ENCODE measurements around the gene MYO1H.
"Not testable (repeated sequence)": the region's sequence is repeated elsewhere in the genome, so short reads cannot be mapped to it uniquely, and the experiment has no call there.

The MYO1H gene

DNA sequence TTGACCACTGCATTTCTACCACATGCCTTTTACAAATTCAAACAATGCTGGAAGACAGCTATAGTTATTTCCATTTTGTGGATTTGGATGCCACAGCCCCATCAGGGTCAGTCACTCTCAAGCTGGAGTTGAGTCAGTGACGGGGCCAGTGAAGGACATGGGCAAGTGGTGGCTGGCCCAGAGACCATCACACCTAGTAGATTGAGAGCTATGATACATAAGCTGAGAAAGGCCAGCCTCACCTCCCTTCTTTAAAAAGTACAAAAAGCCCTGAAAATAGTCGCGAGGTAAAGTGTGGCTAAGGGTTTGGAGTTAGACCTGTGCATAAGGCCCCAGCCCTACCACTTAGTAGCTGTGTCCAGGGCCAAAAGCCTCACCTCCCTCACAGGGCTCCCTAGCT, 125.3 kb downstream of the MYO1H start:
- no peak for DNase-seq (ENCODE audit: low spot score)

DNA sequence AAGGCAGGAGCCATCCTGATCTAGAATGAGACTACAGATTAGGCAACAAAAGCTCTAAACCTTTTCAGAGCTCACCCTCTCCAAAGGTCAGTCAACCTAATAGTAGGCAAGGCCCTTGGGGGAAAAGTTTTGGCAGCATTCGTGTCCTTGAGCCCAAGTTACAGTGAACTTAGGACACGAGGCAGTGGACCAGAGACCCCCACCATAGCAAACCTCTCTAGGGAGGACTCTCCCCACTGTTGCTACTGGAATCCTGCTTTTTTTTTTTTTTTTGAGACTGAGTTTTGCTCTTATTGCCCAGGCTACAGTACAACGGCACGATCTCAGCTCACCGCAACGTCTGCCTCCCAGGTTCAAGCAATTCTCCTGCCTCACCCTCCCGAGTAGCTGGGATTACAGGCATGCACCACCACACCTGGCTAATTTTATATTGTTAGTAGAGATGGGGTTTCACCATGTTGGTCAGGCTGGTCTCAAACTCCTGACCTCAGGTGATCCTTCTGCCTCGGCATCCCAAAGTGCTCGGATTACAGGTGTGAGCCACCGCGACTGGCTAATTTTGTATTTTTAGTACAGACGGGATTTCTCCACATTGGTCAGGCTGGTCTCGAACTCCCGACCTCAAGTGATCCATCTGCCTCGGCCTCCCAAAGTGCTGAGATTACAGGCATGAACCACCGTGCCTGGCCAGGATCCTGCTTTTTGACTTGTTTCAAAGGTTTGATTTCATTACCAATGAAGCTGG, 126.0 kb downstream of the MYO1H start:
- DNase-seq (ENCODE audit: low spot score) = not testable (repeated sequence)

- DNase-seq (ENCODE audit: low spot score) = no peak
These were observed 127.4 kb downstream of the MYO1H start for GRCh38 chr12:109475121-109475520.

DNA sequence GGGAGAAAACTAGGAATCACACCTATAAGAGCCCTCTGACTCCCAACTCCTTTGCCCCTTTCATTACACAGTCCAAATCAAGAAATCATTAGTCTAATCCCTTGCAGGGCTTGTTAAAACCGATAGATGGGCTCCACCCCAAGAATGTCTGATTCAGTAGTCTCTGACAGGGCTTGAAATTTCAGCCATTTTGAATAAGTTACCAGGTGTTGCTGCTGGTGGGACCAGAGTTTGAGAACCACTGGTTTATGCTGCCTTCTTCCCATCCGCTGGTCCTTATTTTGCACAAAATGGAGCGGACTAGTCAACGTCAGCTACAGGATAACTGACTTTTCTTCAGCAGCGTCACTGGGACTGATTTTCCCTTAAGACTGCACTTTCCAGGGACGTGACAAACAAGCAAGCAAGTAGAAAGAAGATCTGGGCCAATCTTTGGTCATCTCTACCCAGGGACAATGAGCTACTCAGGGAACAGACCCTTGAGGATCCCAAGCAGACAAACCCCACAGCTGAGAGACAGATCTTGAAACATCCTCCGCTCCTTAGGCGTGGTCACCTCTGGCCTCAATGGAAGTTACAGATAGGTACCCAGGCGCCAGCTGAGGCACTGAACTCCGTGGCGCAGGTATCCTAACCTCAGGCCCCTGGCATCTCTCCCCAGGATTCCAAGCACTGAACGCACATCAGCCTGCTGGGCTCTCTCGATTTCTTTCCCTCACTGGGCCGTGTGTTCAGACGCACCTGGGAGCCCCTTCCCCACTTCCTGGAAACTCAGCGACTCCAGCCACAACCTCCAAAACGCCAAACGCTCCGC, 128.5 kb downstream of the MYO1H start:
- DNase-seq (ENCODE audit: low spot score) = no peak

- no peak for DNase-seq (ENCODE audit: low spot score)
These were observed 129.1 kb downstream of the MYO1H start for GRCh38 chr12:109476807-109477184.

DNA sequence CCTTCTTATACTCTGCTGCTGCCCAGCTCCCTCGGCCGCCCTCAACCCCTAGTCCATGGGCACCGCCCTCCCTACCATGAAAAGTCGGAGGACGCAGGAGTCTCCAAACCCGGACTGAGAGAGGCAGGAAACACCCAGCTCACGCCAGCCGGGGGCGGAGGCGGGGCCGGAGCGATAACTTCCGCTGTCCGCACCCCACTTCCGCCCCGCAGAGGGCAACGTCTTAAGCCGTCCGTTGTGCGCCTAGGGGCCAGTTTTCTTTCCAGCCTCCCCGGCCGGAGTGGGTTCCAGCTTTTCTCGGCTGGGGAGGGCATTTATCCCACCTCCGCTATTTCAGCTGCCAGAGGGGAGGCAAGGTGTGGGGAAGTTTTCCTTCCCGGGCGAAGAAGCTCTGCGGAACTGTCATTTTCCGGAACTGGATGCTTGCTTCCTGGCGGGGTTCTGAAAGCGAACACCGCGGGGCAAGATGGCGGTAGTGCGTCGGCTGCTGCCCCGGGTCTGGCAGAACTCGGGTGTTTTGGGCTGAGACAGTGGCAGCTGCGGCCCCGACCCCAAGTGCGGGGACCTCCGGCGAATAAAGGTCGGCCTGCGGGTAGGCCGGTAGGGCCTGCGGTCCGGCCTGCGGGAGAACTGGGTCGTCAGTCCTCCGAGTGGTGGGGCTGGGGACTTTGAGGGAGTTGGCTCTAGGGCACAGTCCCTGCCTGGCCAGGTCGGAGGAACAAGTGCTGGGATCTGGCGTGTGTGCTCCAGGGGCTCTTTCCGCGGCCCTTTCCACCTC, 129.7 kb downstream of the MYO1H start, which contains the start of the genes KCTD10 and UBE3B:
Gene KCTD10 (minus strand): TSS at position 116 of the 778 bp plus-strand sequence. CDS start 38 bp downstream, at position 78.
Gene UBE3B (plus strand): TSS at position 450 of the 778 bp plus-strand sequence. CDS start 5,918 bp downstream, outside the sequence.
- peak; percentile 79 for DNase-seq (ENCODE audit: low spot score)

GRCh38 chr12:109477963-109478315, 130.2 kb downstream of the MYO1H start:
- no peak for DNase-seq (ENCODE audit: low spot score)

DNA sequence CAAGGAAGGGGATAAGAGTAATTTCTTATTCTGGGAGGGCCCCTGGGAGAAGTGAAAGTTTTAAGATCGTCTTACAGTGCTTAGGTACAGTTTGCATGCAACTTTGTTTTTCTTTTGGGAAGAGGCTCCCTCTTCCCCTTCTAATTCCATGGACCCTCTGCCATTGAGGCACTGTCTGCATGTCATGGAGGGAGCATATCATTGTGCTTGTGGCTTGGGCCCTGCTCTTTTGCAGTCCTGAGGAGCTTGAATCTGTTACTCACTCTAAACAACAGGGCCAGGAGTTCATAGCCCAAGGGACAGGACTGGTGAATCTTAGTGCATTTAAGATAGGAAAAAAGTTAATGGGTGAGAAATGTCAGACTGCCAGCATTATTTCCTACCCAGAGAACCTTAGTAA, 132.1 kb downstream of the MYO1H start:
- no peak for DNase-seq (ENCODE audit: low spot score)

DNA sequence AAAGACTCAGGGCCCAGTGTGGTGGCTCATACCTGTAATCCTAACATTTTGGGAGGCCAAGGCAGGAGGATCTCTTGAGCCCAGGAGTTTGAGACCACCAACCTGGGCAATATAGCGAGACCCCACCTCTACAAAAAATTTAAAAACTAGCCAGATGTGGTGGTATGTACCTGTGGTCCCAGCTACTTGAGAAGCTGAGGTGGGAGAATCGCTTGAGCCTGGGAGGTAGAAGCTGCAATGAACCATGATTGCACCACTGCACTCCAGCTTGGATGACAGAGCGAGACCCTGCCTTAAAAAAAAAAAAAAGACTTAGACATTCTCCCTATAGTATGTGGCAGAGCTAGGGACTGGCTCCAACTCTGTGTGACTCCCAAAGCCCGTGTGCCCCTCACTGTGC, 132.7 kb downstream of the MYO1H start:
- no peak for DNase-seq (ENCODE audit: low spot score)

- DNase-seq (ENCODE audit: low spot score) = no peak
These were observed 134.2 kb downstream of the MYO1H start for GRCh38 chr12:109481863-109482262.

- DNase-seq (ENCODE audit: low spot score) = no peak
These were observed 134.8 kb downstream of the MYO1H start for GRCh38 chr12:109482491-109482890.

DNA sequence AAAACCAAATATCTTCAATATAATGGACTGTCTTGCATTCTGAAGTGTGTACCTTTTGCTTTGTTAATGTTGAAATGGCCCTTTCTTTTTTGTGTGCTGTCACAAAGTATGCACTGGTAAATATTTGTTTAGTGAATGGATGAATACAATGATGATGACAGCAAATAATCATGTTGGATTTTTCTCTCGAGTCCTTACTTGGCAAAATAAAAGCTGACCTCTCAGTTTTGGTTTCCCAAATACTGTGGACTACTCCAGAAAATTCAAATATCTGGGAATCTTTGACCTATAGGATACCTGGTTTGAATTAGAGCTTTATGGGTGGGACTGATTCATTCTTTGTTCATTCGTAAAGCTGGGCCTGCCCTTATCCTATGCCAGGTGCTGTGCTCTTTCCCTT, 135.2 kb downstream of the MYO1H start:
- DNase-seq (ENCODE audit: low spot score) = no peak

DNA sequence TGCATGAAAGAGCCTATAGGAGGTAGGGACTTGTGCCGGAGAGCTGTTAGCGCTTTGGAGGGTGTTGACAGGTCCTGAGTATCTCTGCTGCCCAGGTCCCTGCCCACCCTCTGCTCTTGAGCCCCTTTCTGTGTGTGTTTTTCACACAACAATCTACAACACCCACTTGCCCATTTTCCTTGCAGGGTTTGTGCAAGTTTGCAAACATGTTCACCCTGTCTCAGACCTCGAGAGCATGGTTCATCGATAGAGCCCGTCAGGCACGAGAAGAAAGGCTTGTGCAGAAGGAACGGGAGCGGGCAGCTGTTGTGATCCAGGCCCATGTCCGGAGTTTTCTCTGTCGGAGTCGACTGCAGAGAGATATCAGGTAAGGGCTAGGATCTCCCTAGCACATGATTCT, 135.6 kb downstream of the MYO1H start:
- DNase-seq (ENCODE audit: low spot score) = no peak

DNA sequence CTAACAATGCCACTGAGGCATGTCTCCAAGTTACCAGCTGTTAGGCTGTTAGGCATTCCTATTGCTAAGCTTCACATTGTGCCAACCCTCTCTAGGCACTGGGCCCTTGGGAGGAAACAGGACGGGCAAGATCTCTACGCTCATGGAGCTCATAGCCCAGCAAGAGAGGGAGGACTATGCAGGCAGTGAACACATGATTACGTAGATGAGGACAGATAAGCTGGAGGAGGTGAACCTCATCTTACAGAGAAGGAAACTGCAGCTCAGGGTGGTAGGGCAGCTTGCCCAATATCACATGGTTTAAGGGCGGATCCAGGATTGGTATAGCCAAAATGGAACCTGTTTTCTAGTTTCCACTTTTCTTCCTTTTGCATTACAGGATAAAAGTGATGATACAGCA, 137.5 kb downstream of the MYO1H start:
- DNase-seq (ENCODE audit: low spot score) = no peak

DNA sequence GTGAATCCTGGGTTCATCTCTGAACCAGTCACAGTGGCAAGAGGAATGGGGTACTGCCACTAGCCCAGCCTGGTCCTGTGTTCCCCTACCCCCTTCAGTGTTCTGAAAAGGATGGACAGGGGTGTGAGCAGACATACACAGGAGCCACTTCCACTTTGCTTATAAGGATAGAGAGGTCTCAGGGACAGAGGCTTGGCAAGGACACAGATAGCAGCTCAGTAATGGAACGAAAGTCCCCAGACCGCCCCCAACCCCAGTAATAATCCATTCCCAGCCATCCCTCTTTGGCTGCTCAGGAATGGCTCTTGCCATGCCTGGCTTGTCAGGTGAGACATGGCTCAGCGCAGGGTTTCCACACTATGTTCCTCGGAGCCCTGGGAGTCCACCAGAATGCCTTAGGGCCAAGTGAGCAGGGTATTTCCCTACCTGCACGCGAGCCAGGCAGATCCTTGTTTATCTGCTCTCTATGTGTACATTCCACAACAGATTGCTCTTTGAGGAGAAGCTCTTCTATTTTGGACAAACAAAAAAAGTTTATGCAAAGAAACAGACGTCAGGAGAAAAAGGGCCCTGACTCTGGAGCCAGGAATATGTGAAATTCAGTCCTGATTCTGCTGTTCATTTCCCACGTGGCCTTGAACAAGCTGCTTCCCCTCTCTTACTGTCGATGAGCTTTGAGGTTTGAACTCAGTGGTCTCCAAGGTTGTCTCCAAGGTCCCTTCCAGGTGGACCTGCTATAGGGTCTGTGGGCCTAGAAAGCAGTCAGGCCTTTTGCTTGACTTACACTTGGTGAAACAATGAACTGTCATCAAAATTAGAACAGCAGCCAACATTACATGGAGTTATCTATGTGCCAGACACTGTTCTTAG, 139.7 kb downstream of the MYO1H start:
- no peak for DNase-seq (ENCODE audit: low spot score)

DNA sequence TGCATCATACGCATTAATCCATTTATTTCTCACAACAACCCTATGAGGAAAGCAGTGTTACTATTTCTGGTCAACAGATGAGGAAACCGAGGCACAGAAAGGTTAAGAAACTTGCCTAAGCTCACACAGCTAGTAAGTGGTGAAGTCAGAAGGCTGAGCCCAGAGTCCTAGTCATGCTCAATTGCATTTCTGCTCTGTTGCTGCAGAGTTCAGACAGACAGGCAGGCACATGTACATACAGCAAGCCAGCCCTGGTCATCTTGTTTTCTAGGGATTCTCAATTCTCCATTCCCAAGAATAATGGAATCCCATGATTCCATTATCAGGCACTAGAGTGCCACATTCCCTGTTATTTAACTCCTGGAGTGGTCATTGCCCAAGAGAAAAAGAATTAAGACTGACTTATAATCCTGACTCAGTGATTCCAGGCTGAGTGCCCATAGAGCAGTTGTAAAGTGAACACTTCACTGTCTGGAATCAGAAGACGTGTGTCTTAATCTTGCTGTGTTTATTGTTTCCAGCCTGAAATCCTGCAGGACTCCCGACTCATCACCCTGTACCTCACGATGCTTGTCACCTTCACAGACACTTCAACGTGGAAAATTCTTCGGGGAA, 140.5 kb downstream of the MYO1H start:
- no peak for DNase-seq (ENCODE audit: low spot score)

GRCh38 chr12:109489016-109489954, 141.6 kb downstream of the MYO1H start:
- DNase-seq (ENCODE audit: low spot score) = no peak

- DNase-seq (ENCODE audit: low spot score) = no peak
These were observed 142.4 kb downstream of the MYO1H start for GRCh38 chr12:109489955-109490565.

GRCh38 chr12:109491671-109492070, 144.0 kb downstream of the MYO1H start:
- DNase-seq (ENCODE audit: low spot score) = no peak

- no peak for DNase-seq (ENCODE audit: low spot score)
These were observed 144.7 kb downstream of the MYO1H start for GRCh38 chr12:109492371-109492770.
